Naive thymus-derived CD4-positive, alpha-beta T cell (primary cell): Measurements from ENCODE around the gene TNIK. TPM values are rescaled to one million over a fixed set of nuclear protein-coding genes. Genes with fewer than 3 reads are reported as not detected.
"Not testable (repeated sequence)": the region's sequence is repeated elsewhere in the genome, so short reads cannot be mapped to it uniquely, and the experiment has no call there.

Source experiments
- ATAC-seq: fragments of 150-1000 bp; cut with Tn5 transposase; 2 replicates; pipeline ENCODE4 v1.10.0; 2021; ENCODE audit warnings: mild to moderate bottlenecking, moderate library complexity
- CTCF ChIA-PET: fragments of 350-600 bp; sonication (Branson Sonifier 250); formaldehyde crosslinking; loops from one replicate; lab custom pipeline; 2021; ENCODE audit warnings: antibody characterized with exemption; lab: Charles Lee
- POLR2A ChIA-PET: fragments of 350-600 bp; sonication (Branson Sonifier 250); formaldehyde crosslinking; loops from one replicate; lab custom pipeline; 2021; ENCODE audit warnings: antibody characterized with exemption, inconsistent platforms; lab: Charles Lee
- DNase-seq, 9 donors: peaks; one replicate each; pipeline versions ENCODE4 v3.0.0 to v3.0.0-alpha.2; 2020 to 2022; ENCODE audit warnings: mixed read lengths in 1 of 9
- H3K27ac ChIP-seq: one replicate; pipeline ENCODE4 v1.7.0; 2013; ENCODE audit warnings: mild to moderate bottlenecking, low read depth, low read length, moderate library complexity
- H3K27me3 ChIP-seq, 2 donors: one replicate each; pipeline ENCODE4 v1.7.0; 2013; ENCODE audit warnings: low read length in 2 of 2, mild to moderate bottlenecking in 2 of 2, moderate library complexity in 2 of 2; ENCODE audit not compliant: control insufficient read depth in 2 of 2, insufficient read depth in 2 of 2
- H3K36me3 ChIP-seq, 3 experiments: 1 replicate in 2 of 3; 2 replicates in 1 of 3; pipeline ENCODE4 v1.7.0; 2013; ENCODE audit warnings: low read length in 3 of 3, mild to moderate bottlenecking in 3 of 3, moderate library complexity in 1 of 3; ENCODE audit not compliant: insufficient read depth in 3 of 3, control insufficient read depth in 2 of 3
- H3K4me1 ChIP-seq, 2 donors: one replicate each; pipeline ENCODE4 v1.7.0; 2013; ENCODE audit warnings: low read length in 2 of 2, mild to moderate bottlenecking in 2 of 2, moderate library complexity in 1 of 2; ENCODE audit not compliant: control insufficient read depth in 2 of 2, insufficient read depth in 2 of 2
- H3K4me3 ChIP-seq: 2 replicates; pipeline ENCODE4 v1.7.0; 2013; ENCODE audit warnings: mild to moderate bottlenecking, low read length
- H3K9me3 ChIP-seq, 3 experiments: 1 replicate in 2 of 3; 2 replicates in 1 of 3; pipeline ENCODE4 v1.7.0; 2013; ENCODE audit warnings: low read length in 3 of 3; ENCODE audit not compliant: control insufficient read depth in 2 of 3
- H3K27ac Mint-ChIP-seq, 9 donors: one replicate each; pipeline ENCODE4 v1.8.0; 2020 to 2022; ENCODE audit warnings: mixed read lengths in 9 of 9, mild to moderate bottlenecking in 8 of 9, moderate library complexity in 5 of 9, inconsistent platforms in 2 of 9
- H3K27me3 Mint-ChIP-seq, 5 donors: one replicate each; pipeline ENCODE4 v1.8.0; 2021 to 2022; ENCODE audit warnings: mixed read lengths in 5 of 5, mild to moderate bottlenecking in 1 of 5
- H3K36me3 Mint-ChIP-seq, 5 donors: one replicate each; pipeline ENCODE4 v1.8.0; 2020 to 2022; ENCODE audit warnings: mixed read lengths in 5 of 5, mild to moderate bottlenecking in 3 of 5, inconsistent platforms in 1 of 5
- H3K4me1 Mint-ChIP-seq, 7 donors: one replicate each; pipeline ENCODE4 v1.8.0; 2020 to 2022; ENCODE audit warnings: mixed read lengths in 7 of 7, mild to moderate bottlenecking in 3 of 7, inconsistent platforms in 1 of 7
- H3K4me3 Mint-ChIP-seq, 10 donors: one replicate each; pipeline ENCODE4 v1.8.0; 2020 to 2022; ENCODE audit warnings: mild to moderate bottlenecking in 10 of 10, mixed read lengths in 10 of 10, moderate library complexity in 6 of 10, inconsistent platforms in 2 of 10
- H3K9me3 Mint-ChIP-seq, 11 donors: one replicate each; pipeline ENCODE4 v1.8.0; 2020 to 2022; ENCODE audit warnings: mixed read lengths in 11 of 11, mild to moderate bottlenecking in 4 of 11, inconsistent platforms in 1 of 11, moderate library complexity in 1 of 11
- intact Hi-C, 2 donors: fragments of 100-400 bp; cut with micrococcal nuclease; formaldehyde crosslinking; loops; one replicate each; pipeline ENCODE4 v1.15.1; 2023
- polyA plus RNA-seq, 2 donors: library from polyadenylated mRNA; unstranded; fragments of 300-500 nt; fragmentation: Illumina TruSeq; gene quantifications; one replicate each; pipeline ENCODE4 v1.2.3, GENCODE V29; 2021
- total RNA-seq, 6 experiments: library from RNA in 5 of 6; stranded (reverse) in 5 of 6; gene quantifications; 1 replicate in 5 of 6; 2 replicates in 1 of 6; pipeline ENCODE4 v1.2.3 and lab custom pipeline; 2021 to 2026

The TNIK gene
- total and polyA plus RNA-seq, 7 experiments from 2014 or later: 20.2 to 74.9 (median 66.3) TPM

- H3K4me1 Mint-ChIP-seq: peaks cover 27 to 92% (median 82%) of the 10 kb centered on the region in 7 donors
- no peak overlapping the region for H3K27ac ChIP-seq
- no peak for ATAC-seq
- no peak overlapping the region for H3K27ac Mint-ChIP-seq
- no peak overlapping the region for H3K4me3 ChIP-seq
- ChIA-PET POLR2A (no interaction called here), CTCF (no interaction called here)
- H3K9me3 Mint-ChIP-seq: peaks cover 0 to 15% (median 1%) of the 10 kb centered on the region in 11 donors
- H3K27me3 ChIP-seq: no peaks in the 10 kb centered on the region
- no peaks in the 10 kb centered on the region for H3K36me3 ChIP-seq
- peaks cover 6 to 37% (median 13%) of the 10 kb centered on the region in 5 donors for H3K36me3 Mint-ChIP-seq
- no peaks in the 10 kb centered on the region for H3K27me3 Mint-ChIP-seq
- intact Hi-C loops: no loop called here
- peaks cover 0 to 5% of the 10 kb centered on the region in 2 donors for H3K4me1 ChIP-seq
- H3K4me3 Mint-ChIP-seq: no peak overlapping the region
- no peak for DNase-seq
- H3K9me3 ChIP-seq: no peaks in the 10 kb centered on the region
Observed at GRCh38 chr3:171306631-171307030, 153.6 kb downstream of the TNIK start.

GRCh38 chr3:171305823-171306222 lies 154.4 kb downstream of the TNIK start:
- H3K36me3 ChIP-seq, H3K4me3 ChIP-seq, H3K4me1 ChIP-seq, H3K4me3 Mint-ChIP-seq, intact Hi-C loops, H3K9me3 ChIP-seq, CTCF ChIA-PET, DNase-seq, H3K27ac ChIP-seq, POLR2A ChIA-PET, H3K27me3 ChIP-seq, ATAC-seq, H3K27me3 Mint-ChIP-seq: not testable (repeated sequence)
- peaks cover 6 to 40% (median 13%) of the 10 kb centered on the region in 5 donors for H3K36me3 Mint-ChIP-seq
- peak overlapping the region in 2 of 9 donors; percentile 1 to 32 for H3K27ac Mint-ChIP-seq
- peaks cover 26 to 92% (median 81%) of the 10 kb centered on the region in 7 donors for H3K4me1 Mint-ChIP-seq
- peaks cover 0 to 15% (median 2%) of the 10 kb centered on the region in 11 donors for H3K9me3 Mint-ChIP-seq

- DNase-seq, H3K27ac ChIP-seq, H3K27me3 ChIP-seq, POLR2A ChIA-PET, H3K27me3 Mint-ChIP-seq, H3K9me3 ChIP-seq, ATAC-seq, CTCF ChIA-PET, H3K27ac Mint-ChIP-seq, intact Hi-C loops, H3K4me1 ChIP-seq, H3K4me3 ChIP-seq, H3K36me3 ChIP-seq, H3K4me3 Mint-ChIP-seq: not testable (repeated sequence)
- H3K4me1 Mint-ChIP-seq: peaks cover 29 to 92% (median 82%) of the 10 kb centered on the region in 7 donors
- peaks cover 6 to 51% (median 20%) of the 10 kb centered on the region in 5 donors for H3K36me3 Mint-ChIP-seq
- H3K9me3 Mint-ChIP-seq: peaks cover 0 to 17% (median 4%) of the 10 kb centered on the region in 11 donors
Observed at GRCh38 chr3:171304498-171304897, 155.7 kb downstream of the TNIK start.

GRCh38 chr3:171304017-171304416 lies 156.2 kb downstream of the TNIK start:
- CTCF ChIA-PET, H3K27me3 ChIP-seq, H3K27ac ChIP-seq, ATAC-seq, H3K27me3 Mint-ChIP-seq, intact Hi-C loops, H3K36me3 ChIP-seq, H3K4me1 ChIP-seq, H3K4me3 Mint-ChIP-seq, H3K9me3 ChIP-seq, DNase-seq, H3K4me3 ChIP-seq, POLR2A ChIA-PET: not testable (repeated sequence)
- H3K4me1 Mint-ChIP-seq: peaks cover 29 to 92% (median 83%) of the 10 kb centered on the region in 7 donors
- peaks cover 6 to 52% (median 25%) of the 10 kb centered on the region in 5 donors for H3K36me3 Mint-ChIP-seq
- H3K27ac Mint-ChIP-seq: peak overlapping the region in 5 of 9 donors; percentile 9 to 69 (median 40)
- H3K9me3 Mint-ChIP-seq: peaks cover 0 to 17% (median 4%) of the 10 kb centered on the region in 11 donors

- Mint-ChIP-seq H3K27me3 (no peaks in the 10 kb centered on the region), H3K4me1 (peaks cover 34 to 88% (median 82%) of the 10 kb centered on the region in 7 donors), H3K27ac (no peak overlapping the region), H3K4me3 (no peak overlapping the region), H3K9me3 (peaks cover 0 to 13% (median 1%) of the 10 kb centered on the region in 11 donors), H3K36me3 (peaks cover 6 to 58% (median 26%) of the 10 kb centered on the region in 5 donors)
- ATAC-seq (no peak), DNase-seq (no peak)
- no peak overlapping the region for H3K27ac ChIP-seq
- ChIA-PET POLR2A (no interaction called here), CTCF (no interaction called here)
- H3K4me1 ChIP-seq: peaks cover 0 to 16% of the 10 kb centered on the region in 2 donors
- no peaks in the 10 kb centered on the region for H3K9me3 ChIP-seq
- intact Hi-C loops: loop anchor here in 1 of 2 donors (1.0 to 2.0 kb wide), 3 partner anchors 8 to 19 kb away; no protein-coding TSS in a partner anchor
- no peaks in the 10 kb centered on the region for H3K27me3 ChIP-seq
- H3K36me3 ChIP-seq: no peaks in the 10 kb centered on the region
- H3K4me3 ChIP-seq: no peak overlapping the region
Observed at GRCh38 chr3:171301998-171302397, 158.2 kb downstream of the TNIK start.

- Mint-ChIP-seq H3K27me3 (no peaks in the 10 kb centered on the region), H3K9me3 (peaks cover 0 to 13% (median 1%) of the 10 kb centered on the region in 11 donors), H3K27ac (peak overlapping the region in 5 of 9 donors; percentile 42 to 68 (median 54)), H3K4me1 (peaks cover 35 to 88% (median 86%) of the 10 kb centered on the region in 7 donors), H3K36me3 (peaks cover 6 to 61% (median 26%) of the 10 kb centered on the region in 5 donors), H3K4me3 (peak overlapping the region in 6 of 10 donors; percentile 5 to 73 (median 66))
- intact Hi-C loops: loop anchor here in 1 of 2 donors (2.0 kb wide), 1 partner anchor 16 kb away; no protein-coding TSS in a partner anchor
- CTCF ChIA-PET: interaction anchor here (0.7 kb wide), 2 partner anchors 9 to 20 kb away, joined by 3 to 7 read pairs; no protein-coding TSS in a partner anchor
- no peaks in the 10 kb centered on the region for H3K27me3 ChIP-seq
- POLR2A ChIA-PET: interaction anchor here (0.7 kb wide), 1 partner anchor 10 kb away, joined by 3 read pairs; no protein-coding TSS in a partner anchor
- ATAC-seq (no peak), DNase-seq (no peak)
- no peaks in the 10 kb centered on the region for H3K9me3 ChIP-seq
- H3K4me1 ChIP-seq: peaks cover 0 to 19% of the 10 kb centered on the region in 2 donors
- no peak overlapping the region for H3K27ac ChIP-seq
- no peaks in the 10 kb centered on the region for H3K36me3 ChIP-seq
- H3K4me3 ChIP-seq: no peak overlapping the region
Observed at GRCh38 chr3:171301002-171301401, 159.2 kb downstream of the TNIK start.
